GM12892 (cell line): ENCODE results near the gene ARMC8.

Source experiments
- POLR2A ChIP-seq: IDR thresholded peaks from 2 replicates; pipeline ENCODE4 v1.6.1; 2011; ENCODE audit warnings: low read depth, low read length, control low read depth
- POLR2AphosphoS5 ChIP-seq: IDR thresholded peaks from 2 replicates; pipeline ENCODE4 v1.6.1; 2011; ENCODE audit warnings: low read depth, low read length, control low read depth

- TF ChIP-seq POLR2AphosphoS5 (no peak), POLR2A (no peak)
Measured at GRCh38 chr3:138271189-138271794, 84.2 kb downstream of the ARMC8 start.
